Cardiac fibroblast (primary cell): ENCODE data around the gene FIZ1.
A peak's percentile ranks its signal among the peaks of the same experiment; 100 is the strongest.

ENCODE experiments used
- DNase-seq, 2 donors: peaks; one replicate each; pipeline versions ENCODE4 v3.0.0 to v3.0.0-alpha.2; 2010; ENCODE audit warnings: low read depth in 2 of 2
- H3K4me3 ChIP-seq, 2 donors: replicated peaks in 1 of 2; 1 replicate in 1 of 2; 2 replicates in 1 of 2; pipeline ENCODE4 v1.5.1; 2011; ENCODE audit warnings: low read depth in 2 of 2, low read length in 2 of 2, mild to moderate bottlenecking in 2 of 2, moderate library complexity in 1 of 2
- TF ChIP-seq, protein P1 (sequence below): IDR thresholded peaks from one replicate; pipeline ENCODE4 v1.5.1; 2011; ENCODE audit warnings: low read depth, mild to moderate bottlenecking, low read length, inconsistent platforms

Gene FIZ1

DNA sequence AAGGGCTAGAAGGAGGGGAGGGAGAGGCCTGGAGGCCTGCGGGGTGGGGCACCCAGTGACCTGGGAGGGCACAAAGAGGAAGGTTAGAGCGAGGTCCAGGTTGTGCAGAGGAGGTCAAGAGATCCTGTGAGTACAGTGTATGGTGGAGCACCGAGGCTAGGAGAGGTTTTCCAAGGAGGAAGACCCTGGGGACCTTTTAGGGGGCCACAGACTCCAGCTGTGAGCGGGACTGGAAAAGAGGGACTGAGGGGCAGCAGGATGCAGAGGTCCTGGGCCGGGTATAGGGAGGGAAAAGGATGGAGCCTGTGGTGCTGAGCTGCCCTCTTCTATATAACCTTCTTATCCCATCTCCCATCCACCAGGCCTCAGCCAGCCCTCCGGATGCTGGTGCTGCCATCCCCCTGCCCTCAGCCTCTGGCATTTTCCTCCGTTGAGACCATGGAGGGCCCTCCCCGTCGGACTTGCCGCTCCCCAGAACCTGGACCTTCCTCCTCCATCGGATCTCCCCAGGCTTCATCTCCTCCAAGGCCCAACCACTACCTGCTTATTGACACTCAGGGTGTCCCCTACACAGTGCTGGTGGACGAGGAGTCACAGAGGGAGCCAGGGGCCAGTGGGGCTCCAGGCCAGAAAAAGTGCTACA is 45.0 kb upstream of the FIZ1 start:
- peak overlapping the region; percentile 81 to 88 for H3K4me3 ChIP-seq
- TF ChIP-seq, protein P1, sequence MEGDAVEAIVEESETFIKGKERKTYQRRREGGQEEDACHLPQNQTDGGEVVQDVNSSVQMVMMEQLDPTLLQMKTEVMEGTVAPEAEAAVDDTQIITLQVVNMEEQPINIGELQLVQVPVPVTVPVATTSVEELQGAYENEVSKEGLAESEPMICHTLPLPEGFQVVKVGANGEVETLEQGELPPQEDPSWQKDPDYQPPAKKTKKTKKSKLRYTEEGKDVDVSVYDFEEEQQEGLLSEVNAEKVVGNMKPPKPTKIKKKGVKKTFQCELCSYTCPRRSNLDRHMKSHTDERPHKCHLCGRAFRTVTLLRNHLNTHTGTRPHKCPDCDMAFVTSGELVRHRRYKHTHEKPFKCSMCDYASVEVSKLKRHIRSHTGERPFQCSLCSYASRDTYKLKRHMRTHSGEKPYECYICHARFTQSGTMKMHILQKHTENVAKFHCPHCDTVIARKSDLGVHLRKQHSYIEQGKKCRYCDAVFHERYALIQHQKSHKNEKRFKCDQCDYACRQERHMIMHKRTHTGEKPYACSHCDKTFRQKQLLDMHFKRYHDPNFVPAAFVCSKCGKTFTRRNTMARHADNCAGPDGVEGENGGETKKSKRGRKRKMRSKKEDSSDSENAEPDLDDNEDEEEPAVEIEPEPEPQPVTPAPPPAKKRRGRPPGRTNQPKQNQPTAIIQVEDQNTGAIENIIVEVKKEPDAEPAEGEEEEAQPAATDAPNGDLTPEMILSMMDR, result no peak
- DNase-seq, result no peak

DNA sequence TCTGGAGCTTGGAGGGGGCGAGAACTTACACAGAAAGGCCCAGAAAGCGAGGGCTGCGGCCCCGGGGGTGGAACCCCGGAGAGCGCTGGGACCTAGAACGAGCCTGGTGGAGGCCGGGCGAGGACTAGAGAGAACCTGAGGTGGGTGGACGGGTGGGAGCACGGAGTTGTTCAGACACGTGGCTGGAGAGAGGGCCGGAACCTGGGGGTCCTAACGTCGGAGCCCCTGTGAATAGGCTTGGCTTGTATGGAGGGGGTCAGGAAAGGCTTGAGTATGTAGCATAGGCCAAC is 44.5 kb upstream of the FIZ1 start:
- DNase-seq, result no peak
- TF ChIP-seq, protein P1, result no peak
- H3K4me3 ChIP-seq, result peak overlapping the region; percentile 81 to 88

DNA sequence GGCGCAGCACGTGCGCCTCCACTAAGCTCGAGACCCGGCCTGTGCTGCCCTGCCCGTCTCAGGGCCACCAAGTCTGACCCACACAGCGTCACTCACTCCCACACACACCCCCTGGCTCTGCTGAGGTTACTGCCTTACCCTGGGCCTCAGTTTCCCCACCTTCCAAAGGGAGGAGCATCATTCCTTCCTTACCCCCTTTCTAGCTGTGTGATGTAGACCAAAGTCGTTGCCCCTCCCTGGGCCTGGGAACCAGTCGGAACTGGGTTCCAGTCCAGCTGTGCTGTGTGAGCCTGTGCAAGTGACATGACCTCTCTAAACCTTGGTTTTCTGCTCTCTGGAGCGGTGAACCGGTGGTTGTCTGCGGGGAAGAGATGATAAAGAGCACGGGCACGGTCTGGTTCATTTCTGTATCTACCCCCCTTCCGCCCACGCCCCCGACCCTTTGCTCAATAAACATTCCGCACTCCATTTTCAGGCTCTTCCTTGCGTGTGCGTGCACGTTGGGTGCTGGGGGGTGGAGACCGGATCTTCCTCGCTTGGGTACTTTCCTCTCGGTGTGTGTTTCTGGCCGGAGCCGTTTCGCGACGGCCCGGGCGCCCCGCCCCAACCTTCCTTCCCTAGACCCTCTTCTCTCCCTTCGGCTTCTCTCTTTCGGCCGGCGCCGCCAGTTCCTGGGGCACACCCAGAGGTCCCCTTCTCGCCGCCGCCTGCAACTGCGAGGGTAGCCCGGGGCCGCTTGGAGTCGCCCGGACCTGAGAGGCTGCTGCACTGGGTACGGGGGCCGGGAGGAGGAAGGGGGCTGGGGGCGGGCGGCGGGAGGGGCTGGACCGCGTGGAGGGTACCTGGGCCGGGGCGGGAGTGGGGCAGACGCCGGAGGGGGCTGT is 43.9 kb upstream of the FIZ1 start, which contains the start of gene ZNF581:
Gene ZNF581, plus strand, starts transcription at position 647 of the 884 bp plus-strand sequence. CDS start 923 bp downstream, outside the sequence.
- DNase-seq, result peak; percentile 82
- TF ChIP-seq, protein P1, result no peak
- H3K4me3 ChIP-seq, result peak within 1 kb of the TSS; percentile 81 to 88

DNA sequence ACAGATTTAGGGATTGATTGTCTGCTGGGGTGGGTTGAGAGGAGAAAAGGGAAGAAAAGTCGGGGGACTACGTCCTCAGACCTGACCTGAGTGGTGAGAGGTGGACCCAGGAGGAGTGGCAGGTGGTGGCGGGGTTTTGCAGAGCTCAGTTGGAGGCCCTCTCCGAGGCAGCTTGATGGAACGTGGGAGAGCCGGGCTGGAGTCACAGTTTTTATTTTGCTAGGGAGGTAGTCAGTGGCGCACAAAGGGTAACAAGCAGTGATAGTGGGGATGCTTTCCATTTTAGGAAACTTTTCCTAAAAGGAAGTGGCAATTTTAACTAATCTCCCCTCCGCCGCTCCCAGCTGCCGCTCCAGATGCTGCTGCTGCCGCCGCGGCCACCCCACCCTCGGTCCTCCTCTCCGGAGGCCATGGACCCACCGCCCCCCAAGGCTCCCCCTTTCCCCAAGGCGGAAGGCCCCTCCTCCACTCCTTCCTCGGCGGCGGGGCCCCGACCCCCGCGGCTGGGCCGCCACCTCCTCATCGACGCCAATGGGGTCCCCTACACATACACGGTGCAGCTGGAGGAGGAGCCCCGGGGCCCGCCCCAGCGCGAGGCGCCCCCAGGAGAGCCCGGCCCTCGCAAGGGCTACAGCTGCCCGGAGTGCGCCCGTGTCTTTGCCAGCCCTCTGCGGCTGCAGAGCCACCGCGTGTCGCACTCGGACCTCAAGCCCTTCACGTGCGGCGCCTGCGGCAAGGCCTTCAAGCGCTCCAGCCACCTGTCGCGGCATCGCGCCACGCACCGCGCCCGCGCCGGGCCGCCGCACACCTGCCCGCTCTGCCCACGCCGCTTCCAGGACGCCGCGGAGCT is 43.1 kb upstream of the FIZ1 start:
- TF ChIP-seq, protein P1, result no peak
- peak; percentile 29 to 36 for DNase-seq
- H3K4me3 ChIP-seq, result peak overlapping the region; percentile 81 to 88

DNA sequence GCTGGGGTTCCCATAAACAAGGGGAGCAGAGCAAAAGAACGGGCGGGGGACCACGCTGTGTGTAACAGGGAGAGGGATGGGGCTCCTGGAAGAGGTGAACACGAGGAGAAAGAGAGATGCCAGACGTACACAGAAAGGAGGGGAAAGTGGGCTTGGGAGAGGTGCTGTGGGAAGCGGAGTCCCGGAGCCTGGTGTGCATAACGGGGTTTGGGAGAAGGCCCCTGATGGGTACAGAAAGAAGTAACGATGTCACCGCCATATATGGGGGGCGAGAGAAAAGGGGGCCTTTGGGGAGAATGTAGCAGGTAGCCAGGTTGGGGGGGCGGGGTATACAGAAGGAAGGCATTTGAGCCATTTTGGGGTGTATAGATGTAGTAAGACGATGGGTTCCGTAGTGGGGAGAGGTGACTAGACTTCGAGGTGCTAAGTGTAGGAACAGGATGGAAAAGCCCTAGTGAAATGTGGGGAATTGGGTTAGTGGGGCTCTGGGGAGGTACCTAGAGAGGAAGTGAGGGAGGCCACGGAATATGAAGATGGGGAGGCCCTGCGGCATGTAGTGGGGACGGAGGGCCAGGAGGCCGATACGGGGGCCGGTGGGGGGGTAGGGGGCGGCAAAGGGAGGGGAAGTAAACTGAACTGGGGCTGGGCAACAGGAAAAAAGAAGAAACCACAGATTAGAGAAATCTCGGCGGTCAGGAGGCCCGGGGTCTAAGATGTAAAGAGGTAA is 42.3 kb upstream of the FIZ1 start:
- H3K4me3 ChIP-seq, result peak overlapping the region; percentile 81 to 88
- peak in 1 of 2 donors; percentile 32 for DNase-seq
- TF ChIP-seq, protein P1, result no peak
